Activated naive CD8-positive, alpha-beta T cell treated with anti-CD3 and anti-CD28 coated beads for 36 hours (primary cell): ENCODE data around the gene TPM4. TPM values are rescaled to one million over a fixed set of nuclear protein-coding genes. Genes with fewer than 3 reads are reported as not detected.
A peak's percentile ranks its signal among the peaks of the same experiment; 100 is the strongest.
"Not testable (repeated sequence)": the region's sequence is repeated elsewhere in the genome, so short reads cannot be mapped to it uniquely, and the experiment has no call there.

Experiments used
- DNase-seq: peaks from one replicate; pipeline ENCODE4 v3.0.0; 2021
- H3K27ac Mint-ChIP-seq: one replicate; pipeline ENCODE4 v1.8.0; 2022; ENCODE audit warnings: mild to moderate bottlenecking, moderate library complexity, mixed read lengths
- H3K27me3 Mint-ChIP-seq: one replicate; pipeline ENCODE4 v1.8.0; 2022; ENCODE audit warnings: mild to moderate bottlenecking, mixed read lengths
- H3K36me3 Mint-ChIP-seq: one replicate; pipeline ENCODE4 v1.8.0; 2021; ENCODE audit warnings: mild to moderate bottlenecking, mixed read lengths
- H3K4me1 Mint-ChIP-seq: one replicate; pipeline ENCODE4 v1.8.0; 2021; ENCODE audit warnings: mixed read lengths
- H3K4me3 Mint-ChIP-seq: one replicate; pipeline ENCODE4 v1.8.0; 2022; ENCODE audit warnings: mild to moderate bottlenecking, moderate library complexity, mixed read lengths
- H3K9me3 Mint-ChIP-seq: one replicate; pipeline ENCODE4 v1.8.0; 2022; ENCODE audit warnings: mixed read lengths
- total RNA-seq, 2 experiments: library from RNA; stranded (reverse); gene quantifications; one replicate each; pipeline ENCODE4 v1.2.3, GENCODE V29; 2021

TPM4 gene
- total RNA-seq, 2 experiments from 2014 or later: 203 to 204 TPM

DNA sequence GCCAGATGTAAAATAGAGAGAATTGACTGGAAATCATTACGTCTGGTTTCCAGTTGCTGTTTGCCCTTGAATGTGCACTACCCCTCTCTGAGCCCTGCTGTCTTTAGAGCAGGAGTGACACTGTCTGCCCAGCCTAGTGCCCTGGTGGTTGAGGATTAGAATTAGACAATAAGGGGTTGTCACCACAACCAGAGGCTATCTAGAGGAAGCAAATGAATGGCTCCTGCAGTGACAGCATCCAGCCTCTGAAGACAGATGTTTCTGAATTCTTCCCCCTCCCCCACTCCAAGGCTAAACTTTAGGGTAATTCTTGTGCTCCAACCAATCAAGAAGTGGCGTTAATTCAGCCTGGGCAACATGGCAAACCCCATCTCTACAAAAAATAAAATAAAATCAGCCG lies 37.4 kb downstream of the TPM4 start:
- peaks cover 50% of the 10 kb centered on the region for H3K4me1 Mint-ChIP-seq
- H3K36me3 Mint-ChIP-seq: peaks cover 24% of the 10 kb centered on the region
- DNase-seq: no peak
- H3K9me3 Mint-ChIP-seq: no peaks in the 10 kb centered on the region
- no peaks in the 10 kb centered on the region for H3K27me3 Mint-ChIP-seq
- no peak overlapping the region for H3K27ac Mint-ChIP-seq
- peak overlapping the region; percentile 61 for H3K4me3 Mint-ChIP-seq

- peaks cover 36% of the 10 kb centered on the region for H3K36me3 Mint-ChIP-seq
- peak overlapping the region; percentile 50 for H3K27ac Mint-ChIP-seq
- no peak overlapping the region for H3K4me3 Mint-ChIP-seq
- DNase-seq: no peak
- peaks cover 60% of the 10 kb centered on the region for H3K4me1 Mint-ChIP-seq
- no peaks in the 10 kb centered on the region for H3K9me3 Mint-ChIP-seq
- H3K27me3 Mint-ChIP-seq: no peaks in the 10 kb centered on the region
Observed at GRCh38 chr19:16115301-16116039, 39.2 kb downstream of the TPM4 start.

DNA sequence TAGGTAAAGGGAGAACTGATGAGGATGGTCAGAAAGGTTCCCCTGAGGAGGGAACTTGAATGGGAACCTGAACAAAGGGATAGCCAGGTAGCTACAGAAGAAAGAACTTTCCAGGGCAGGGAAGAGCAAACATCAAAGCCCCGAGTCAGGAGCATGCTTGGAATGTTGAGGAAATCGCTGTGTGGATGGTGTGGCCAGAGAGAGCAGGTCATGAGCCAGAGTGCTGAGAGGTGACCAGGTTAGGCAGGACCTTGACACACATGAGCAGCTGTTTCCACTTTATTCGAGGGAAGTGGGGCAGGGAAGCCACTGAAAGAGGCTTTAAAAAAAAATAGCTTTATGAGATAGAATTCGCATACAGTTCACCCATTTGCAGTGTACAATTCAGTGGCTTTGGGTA lies 39.8 kb downstream of the TPM4 start:
- Mint-ChIP-seq H3K4me3 (no peak overlapping the region), H3K9me3 (no peaks in the 10 kb centered on the region), H3K27me3 (no peaks in the 10 kb centered on the region), H3K36me3 (peaks cover 36% of the 10 kb centered on the region), H3K4me1 (peaks cover 58% of the 10 kb centered on the region), H3K27ac (peak overlapping the region; percentile 50)
- no peak for DNase-seq

- H3K9me3 Mint-ChIP-seq: no peaks in the 10 kb centered on the region
- H3K4me3 Mint-ChIP-seq: no peak overlapping the region
- peaks cover 38% of the 10 kb centered on the region for H3K36me3 Mint-ChIP-seq
- no peak for DNase-seq
- H3K4me1 Mint-ChIP-seq: peaks cover 54% of the 10 kb centered on the region
- peak overlapping the region; percentile 87 for H3K27ac Mint-ChIP-seq
- H3K27me3 Mint-ChIP-seq: no peaks in the 10 kb centered on the region
Observed at GRCh38 chr19:16117594-16118033, 41.3 kb downstream of the TPM4 start.

- Mint-ChIP-seq H3K4me1 (peaks cover 48% of the 10 kb centered on the region), H3K36me3 (peaks cover 36% of the 10 kb centered on the region), H3K9me3 (no peaks in the 10 kb centered on the region), H3K4me3 (no peak overlapping the region), H3K27me3 (no peaks in the 10 kb centered on the region), H3K27ac (peak overlapping the region; percentile 87)
- peak; percentile 38 for DNase-seq
Observed at GRCh38 chr19:16118489-16119033, 42.3 kb downstream of the TPM4 start.

DNA sequence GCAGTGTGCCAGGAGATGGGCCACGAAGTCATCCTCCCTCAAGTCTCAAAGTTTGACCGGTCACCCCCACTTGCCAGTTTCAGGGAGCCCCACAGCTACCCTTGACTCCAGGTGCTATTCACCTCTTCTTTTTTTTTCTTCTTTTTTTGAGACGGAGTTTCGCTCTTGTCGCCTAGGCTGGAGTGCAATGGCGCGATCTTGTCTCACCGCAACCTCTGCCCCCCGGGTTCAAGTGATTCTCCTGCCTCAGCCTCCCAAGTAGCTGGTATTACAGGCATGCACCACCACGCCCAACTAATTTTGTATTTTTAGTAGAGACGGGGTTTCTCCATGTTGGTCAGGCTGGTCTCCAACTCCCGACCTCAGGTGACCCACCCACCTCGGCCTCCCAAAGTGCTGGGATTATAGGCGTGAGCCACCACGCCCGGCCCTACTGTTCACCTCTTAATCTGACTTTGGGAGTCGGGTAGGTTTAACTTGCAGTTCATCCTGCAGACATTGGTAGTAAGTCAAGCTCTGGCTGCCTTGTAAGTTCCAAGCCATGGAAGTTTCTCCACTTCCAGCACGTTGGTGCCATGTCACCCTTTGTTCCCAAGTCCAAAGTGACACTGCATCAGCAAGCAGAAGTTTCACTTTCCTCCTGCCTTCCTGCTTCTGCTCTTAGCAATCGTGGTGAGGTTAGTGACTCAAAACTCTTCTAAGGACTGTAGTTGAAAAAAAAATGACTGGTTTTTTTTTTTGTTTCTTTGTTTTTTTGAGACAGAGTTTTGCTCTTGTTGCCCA lies 43.0 kb downstream of the TPM4 start:
- DNase-seq: peak; percentile 36
- peaks cover 39% of the 10 kb centered on the region for H3K36me3 Mint-ChIP-seq
- H3K27me3 Mint-ChIP-seq, H3K4me3 Mint-ChIP-seq, H3K9me3 Mint-ChIP-seq: not testable (repeated sequence)
- peaks cover 43% of the 10 kb centered on the region for H3K4me1 Mint-ChIP-seq
- peak overlapping the region; percentile 87 for H3K27ac Mint-ChIP-seq

DNA sequence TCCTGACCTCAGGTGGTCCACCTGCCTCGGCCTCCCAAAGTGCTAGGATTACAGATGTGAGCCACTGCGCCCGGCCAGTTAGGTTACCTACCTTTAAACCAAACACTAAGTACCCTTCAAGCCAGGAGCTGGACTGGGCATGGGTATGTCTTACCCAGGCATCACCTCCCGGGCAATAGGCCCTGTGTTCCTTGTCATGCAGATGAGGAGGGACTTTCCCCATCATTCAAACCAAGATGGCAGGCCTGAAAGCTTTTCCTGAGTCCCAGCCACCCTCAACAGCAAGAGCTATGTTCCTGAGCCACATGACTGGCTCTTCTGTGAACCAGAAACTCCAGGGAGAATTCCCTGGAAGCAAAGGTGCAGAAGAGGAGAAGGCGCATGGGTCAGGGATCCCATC lies 44.8 kb downstream of the TPM4 start:
- Mint-ChIP-seq H3K4me3 (no peak overlapping the region), H3K4me1 (peaks cover 30% of the 10 kb centered on the region), H3K9me3 (no peaks in the 10 kb centered on the region), H3K27ac (no peak overlapping the region), H3K27me3 (no peaks in the 10 kb centered on the region), H3K36me3 (peaks cover 35% of the 10 kb centered on the region)
- no peak for DNase-seq

DNA sequence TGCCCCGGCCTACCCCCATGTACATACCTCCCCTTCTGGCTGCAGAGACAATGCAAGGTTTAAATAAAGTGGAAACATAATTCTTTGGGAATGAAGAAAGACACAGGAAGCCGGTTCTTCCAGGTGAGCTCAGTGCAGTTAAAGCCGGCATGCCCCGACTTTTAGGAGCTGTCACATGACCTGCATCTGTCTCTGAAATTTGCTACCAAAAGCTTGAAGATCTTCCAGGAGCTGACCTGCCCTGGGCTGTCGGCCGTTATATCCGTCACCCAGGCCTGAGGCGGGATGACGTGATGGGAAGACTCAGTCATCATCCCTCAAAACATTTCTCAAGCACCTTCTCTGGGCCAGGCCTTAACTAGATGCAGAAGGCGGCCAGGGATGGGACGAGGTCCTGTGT lies 45.7 kb downstream of the TPM4 start:
- Mint-ChIP-seq H3K27me3 (no peaks in the 10 kb centered on the region), H3K4me3 (no peak overlapping the region), H3K9me3 (no peaks in the 10 kb centered on the region), H3K36me3 (peaks cover 34% of the 10 kb centered on the region), H3K27ac (no peak overlapping the region), H3K4me1 (peaks cover 28% of the 10 kb centered on the region)
- no peak for DNase-seq

GRCh38 chr19:16124953-16125352 lies 48.7 kb downstream of the TPM4 start:
- no peak overlapping the region for H3K27ac Mint-ChIP-seq
- no peak overlapping the region for H3K4me3 Mint-ChIP-seq
- DNase-seq: no peak
- H3K36me3 Mint-ChIP-seq: peaks cover 26% of the 10 kb centered on the region
- H3K4me1 Mint-ChIP-seq: no peaks in the 10 kb centered on the region
- H3K9me3 Mint-ChIP-seq: no peaks in the 10 kb centered on the region
- H3K27me3 Mint-ChIP-seq: no peaks in the 10 kb centered on the region

- no peak overlapping the region for H3K4me3 Mint-ChIP-seq
- no peaks in the 10 kb centered on the region for H3K9me3 Mint-ChIP-seq
- H3K27me3 Mint-ChIP-seq: no peaks in the 10 kb centered on the region
- peaks cover 35% of the 10 kb centered on the region for H3K36me3 Mint-ChIP-seq
- H3K27ac Mint-ChIP-seq: no peak overlapping the region
- DNase-seq: no peak
- H3K4me1 Mint-ChIP-seq: no peaks in the 10 kb centered on the region
Observed at GRCh38 chr19:16125737-16126495, 49.6 kb downstream of the TPM4 start.

- Mint-ChIP-seq H3K4me1 (no peaks in the 10 kb centered on the region), H3K27me3 (no peaks in the 10 kb centered on the region), H3K4me3 (no peak overlapping the region), H3K36me3 (peaks cover 39% of the 10 kb centered on the region), H3K9me3 (peaks cover 3% of the 10 kb centered on the region), H3K27ac (no peak overlapping the region)
- DNase-seq: no peak
Observed at GRCh38 chr19:16127080-16127479, 50.8 kb downstream of the TPM4 start.

GRCh38 chr19:16127776-16128371 lies 51.6 kb downstream of the TPM4 start:
- peaks cover 44% of the 10 kb centered on the region for H3K36me3 Mint-ChIP-seq
- no peak overlapping the region for H3K4me3 Mint-ChIP-seq
- no peak for DNase-seq
- H3K27me3 Mint-ChIP-seq: no peaks in the 10 kb centered on the region
- H3K9me3 Mint-ChIP-seq: peaks cover 3% of the 10 kb centered on the region
- H3K27ac Mint-ChIP-seq: no peak overlapping the region
- no peaks in the 10 kb centered on the region for H3K4me1 Mint-ChIP-seq

DNA sequence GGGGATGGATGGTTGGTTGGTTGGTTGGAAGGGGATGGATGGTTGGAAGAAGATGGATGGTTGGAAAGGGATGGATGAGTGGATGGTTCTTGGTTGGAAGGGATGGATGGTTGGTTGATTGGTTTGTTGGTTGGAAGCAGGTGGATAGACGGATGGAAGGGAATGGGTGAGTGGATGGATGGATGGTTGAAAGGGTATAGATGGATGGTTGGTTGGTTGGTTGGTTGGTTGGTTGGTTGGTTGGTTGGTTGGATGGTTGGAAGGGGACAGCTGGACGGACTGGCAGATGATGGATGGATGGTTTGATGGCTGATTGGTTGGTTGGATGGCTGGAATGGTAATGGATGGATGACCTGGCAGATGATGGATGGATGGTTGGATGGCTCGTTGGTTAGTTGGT lies 55.4 kb downstream of the TPM4 start:
- Mint-ChIP-seq H3K27ac (no peak overlapping the region), H3K9me3 (peaks cover 3% of the 10 kb centered on the region)
- DNase-seq: no peak

DNA sequence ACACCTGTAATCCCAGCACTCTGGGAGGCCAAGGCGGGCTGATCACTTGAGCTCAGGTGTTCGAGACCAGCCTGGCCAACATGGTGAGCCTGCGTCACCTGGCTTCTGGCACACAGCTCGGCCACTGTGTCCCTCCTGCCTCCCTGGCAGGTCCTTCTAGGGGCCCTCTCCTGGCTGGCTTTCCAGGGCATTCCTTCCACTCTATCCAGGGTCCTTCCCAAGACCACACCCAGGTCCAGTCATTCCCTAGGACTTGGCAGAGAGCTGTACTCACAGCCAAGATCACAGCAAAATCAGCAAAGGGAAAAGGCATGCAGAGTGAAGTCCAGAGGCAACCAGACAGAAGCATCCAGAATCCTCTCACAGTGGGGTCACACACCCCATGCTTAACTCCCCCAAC lies 57.5 kb downstream of the TPM4 start:
- Mint-ChIP-seq H3K27me3 (no peaks in the 10 kb centered on the region), H3K4me1 (no peaks in the 10 kb centered on the region), H3K4me3 (no peak overlapping the region), H3K27ac (no peak overlapping the region), H3K9me3 (peaks cover 3% of the 10 kb centered on the region), H3K36me3 (peaks cover 44% of the 10 kb centered on the region)
- no peak for DNase-seq

More for the DNA sequence above, 55.4 kb downstream of the TPM4 start:
- H3K27me3 Mint-ChIP-seq: no peaks in the 10 kb centered on the region
- no peak overlapping the region for H3K4me3 Mint-ChIP-seq
- H3K4me1 Mint-ChIP-seq: no peaks in the 10 kb centered on the region
- peaks cover 49% of the 10 kb centered on the region for H3K36me3 Mint-ChIP-seq
